ENCODE results near the gene VAPB. TPM values are rescaled to one million over a fixed set of nuclear protein-coding genes. Genes with fewer than 3 reads are reported as not detected.

Gene VAPB
- polyA plus RNA-seq, 3 donors = 8.5 to 14.3 (median 10.1) TPM

DNA sequence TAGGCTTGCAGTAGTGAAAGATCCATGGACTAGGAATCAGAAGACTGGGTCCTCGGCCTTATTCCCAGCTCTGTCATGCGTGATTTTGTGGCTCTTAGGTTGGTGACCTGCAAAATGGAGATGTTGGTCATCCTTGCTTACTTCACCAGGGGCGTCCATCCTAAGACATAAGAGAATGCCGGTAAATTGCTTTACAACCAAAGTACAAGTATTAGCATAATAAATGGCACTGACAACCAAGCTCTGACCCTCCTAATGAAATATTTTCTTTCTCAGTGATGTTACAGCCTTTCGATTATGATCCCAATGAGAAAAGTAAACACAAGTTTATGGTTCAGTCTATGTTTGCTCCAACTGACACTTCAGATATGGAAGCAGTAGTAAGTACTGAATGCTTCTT lies 45.3 kb downstream of the VAPB start:
- H3K36me3 Mint-ChIP-seq = peaks cover 41 to 59% of the 10 kb centered on the region in 2 donors

GRCh38 chr20:58435237-58435636 lies 46.2 kb downstream of the VAPB start:
- no peak overlapping the region for H3K9ac ChIP-seq (ENCODE audit: insufficient read depth, low read length, poor library complexity, severe bottlenecking)
- H3K79me2 ChIP-seq (ENCODE audit: insufficient read depth, low read length) = peaks cover 72% of the 10 kb centered on the region
- no peak overlapping the region for H2AFZ ChIP-seq (ENCODE audit: insufficient read depth, low read depth, low read length, poor library complexity, severe bottlenecking)
- peaks cover 90% of the 10 kb centered on the region for H4K20me1 ChIP-seq (ENCODE audit: insufficient read depth, low read length)
- peaks cover 17 to 82% of the 10 kb centered on the region in 2 donors for H3K36me3 ChIP-seq (replicated peaks in 1 of 2; ENCODE audit: control insufficient read depth in 1 of 2, insufficient read depth in 2 of 2, low read length in 2 of 2)
- Mint-ChIP-seq H3K9me3 (no peaks in the 10 kb centered on the region), H3K36me3 (peaks cover 46 to 67% of the 10 kb centered on the region in 2 donors), H3K4me3 (no peak overlapping the region), H3K27me3 (ENCODE audit: low read depth in 3 of 3) (no peaks in the 10 kb centered on the region), H3K27ac (peak overlapping the region in 3 of 7 donors; percentile 17 to 75 (median 75)), H3K4me1 (peaks cover 12% of the 10 kb centered on the region)
- intact Hi-C loops (cut with micrococcal nuclease) = no loop called here
- no peaks in the 10 kb centered on the region for H3K27me3 ChIP-seq (ENCODE audit: control insufficient read depth in 2 of 2, insufficient read depth in 2 of 2, low read length in 2 of 2)
- whole genome bisulfite sequencing (ENCODE audit: insufficient coverage) = 98% methylated on average over 5 of the region's 6 CpGs
- no peak overlapping the region for H3K4me2 ChIP-seq (replicated peaks; ENCODE audit: extremely low read depth, low read length, poor library complexity, severe bottlenecking)
- no peak overlapping the region for H3K4me3 ChIP-seq (replicated peaks in 1 of 3; ENCODE audit: low read depth in 2 of 3, low read length in 3 of 3)
- no peak overlapping the region for H3K27ac ChIP-seq (ENCODE audit: low read depth in 1 of 2, low read length in 2 of 2)
- TF ChIP-seq, protein P1, sequence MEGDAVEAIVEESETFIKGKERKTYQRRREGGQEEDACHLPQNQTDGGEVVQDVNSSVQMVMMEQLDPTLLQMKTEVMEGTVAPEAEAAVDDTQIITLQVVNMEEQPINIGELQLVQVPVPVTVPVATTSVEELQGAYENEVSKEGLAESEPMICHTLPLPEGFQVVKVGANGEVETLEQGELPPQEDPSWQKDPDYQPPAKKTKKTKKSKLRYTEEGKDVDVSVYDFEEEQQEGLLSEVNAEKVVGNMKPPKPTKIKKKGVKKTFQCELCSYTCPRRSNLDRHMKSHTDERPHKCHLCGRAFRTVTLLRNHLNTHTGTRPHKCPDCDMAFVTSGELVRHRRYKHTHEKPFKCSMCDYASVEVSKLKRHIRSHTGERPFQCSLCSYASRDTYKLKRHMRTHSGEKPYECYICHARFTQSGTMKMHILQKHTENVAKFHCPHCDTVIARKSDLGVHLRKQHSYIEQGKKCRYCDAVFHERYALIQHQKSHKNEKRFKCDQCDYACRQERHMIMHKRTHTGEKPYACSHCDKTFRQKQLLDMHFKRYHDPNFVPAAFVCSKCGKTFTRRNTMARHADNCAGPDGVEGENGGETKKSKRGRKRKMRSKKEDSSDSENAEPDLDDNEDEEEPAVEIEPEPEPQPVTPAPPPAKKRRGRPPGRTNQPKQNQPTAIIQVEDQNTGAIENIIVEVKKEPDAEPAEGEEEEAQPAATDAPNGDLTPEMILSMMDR (IDR thresholded peaks at IDR 0.05) = no peak
- H3K4me1 ChIP-seq (ENCODE audit: control insufficient read depth in 1 of 2, insufficient read depth in 2 of 2, low read length in 2 of 2) = no peaks in the 10 kb centered on the region
- no peak for DNase-seq
- H3K9me3 ChIP-seq (replicated peaks in 1 of 2; ENCODE audit: control insufficient read depth in 1 of 2, insufficient read depth in 1 of 2, low read length in 2 of 2) = no peaks in the 10 kb centered on the region

More for the DNA sequence above, 45.3 kb downstream of the VAPB start:
- DNase-seq = no peak
- Histone ChIP-seq H3K4me3 (replicated peaks in 1 of 3; ENCODE audit: low read depth in 2 of 3, low read length in 3 of 3) (no peak overlapping the region), H3K4me2 (replicated peaks; ENCODE audit: extremely low read depth, low read length, poor library complexity, severe bottlenecking) (no peak overlapping the region), H3K36me3 (replicated peaks in 1 of 2; ENCODE audit: control insufficient read depth in 1 of 2, insufficient read depth in 2 of 2, low read length in 2 of 2) (peaks cover 8 to 77% of the 10 kb centered on the region in 2 donors), H3K4me1 (ENCODE audit: control insufficient read depth in 1 of 2, insufficient read depth in 2 of 2, low read length in 2 of 2) (no peaks in the 10 kb centered on the region), H3K9me3 (replicated peaks in 1 of 2; ENCODE audit: control insufficient read depth in 1 of 2, insufficient read depth in 1 of 2, low read length in 2 of 2) (no peaks in the 10 kb centered on the region), H3K9ac (ENCODE audit: insufficient read depth, low read length, poor library complexity, severe bottlenecking) (no peak overlapping the region), H3K27me3 (ENCODE audit: control insufficient read depth in 2 of 2, insufficient read depth in 2 of 2, low read length in 2 of 2) (no peaks in the 10 kb centered on the region), H3K79me2 (ENCODE audit: insufficient read depth, low read length) (peaks cover 71% of the 10 kb centered on the region), H2AFZ (ENCODE audit: insufficient read depth, low read depth, low read length, poor library complexity, severe bottlenecking) (no peak overlapping the region), H4K20me1 (ENCODE audit: insufficient read depth, low read length) (peaks cover 86% of the 10 kb centered on the region), H3K27ac (ENCODE audit: low read depth in 1 of 2, low read length in 2 of 2) (peak overlapping the region in 1 of 2 donors; percentile 34)
- Mint-ChIP-seq H3K4me1 (peaks cover 12% of the 10 kb centered on the region), H3K4me3 (no peak overlapping the region), H3K27ac (no peak overlapping the region), H3K27me3 (ENCODE audit: low read depth in 3 of 3) (no peaks in the 10 kb centered on the region), H3K9me3 (no peaks in the 10 kb centered on the region)
- 100% methylated on average over 3 of the region's 5 CpGs for WGBS (ENCODE audit: insufficient coverage)
- TF ChIP-seq, protein P1 (IDR thresholded peaks at IDR 0.05) = no peak
- intact Hi-C loops (cut with micrococcal nuclease) = no loop called here

All from CD14-positive monocyte (primary cell).